Measurements from ENCODE around the gene BPGM. TPM values are rescaled to one million over a fixed set of nuclear protein-coding genes. Genes with fewer than 3 reads are reported as not detected.

The BPGM gene
- total and polyA plus RNA-seq, 2 experiments from 2014 or later: 16.9 TPM

DNA sequence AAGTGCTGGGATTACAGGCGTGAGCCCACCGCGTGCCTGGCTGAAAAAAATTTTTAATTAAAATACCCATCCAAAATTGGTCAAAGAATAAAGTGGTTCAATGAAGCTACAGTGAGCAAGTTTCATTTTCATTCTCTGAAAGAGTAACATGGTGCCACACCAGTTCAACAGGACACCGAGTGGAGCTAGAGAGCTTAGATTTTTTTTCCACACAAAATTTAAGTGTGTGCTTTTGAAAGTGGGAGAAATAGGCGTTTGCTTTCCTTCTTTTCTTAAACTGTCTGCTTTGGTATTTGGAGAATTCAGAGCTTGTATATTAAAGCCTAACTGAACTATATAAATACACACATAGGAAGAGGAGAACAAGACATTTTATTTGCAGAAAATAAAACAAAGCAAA is 43.4 kb downstream of the BPGM start:
- no peaks in the 10 kb centered on the region for H3K79me2 ChIP-seq (replicated peaks; ENCODE audit: insufficient read depth)
- DNase-seq (ENCODE audit: low spot score): no peak
- Mint-ChIP-seq H3K4me3 (no peak overlapping the region), H3K36me3 (ENCODE audit: low read depth) (no peaks in the 10 kb centered on the region), H3K27me3 (ENCODE audit: insufficient read depth, low read depth, poor library complexity) (peaks cover 3% of the 10 kb centered on the region), H3K4me1 (peaks cover 3% of the 10 kb centered on the region; the same call in 2 of the 3 replicates), H3K9me3 (no peaks in the 10 kb centered on the region), H3K27ac (no peak overlapping the region)
- no peak overlapping the region for H3K27ac ChIP-seq (ENCODE audit: low read depth)
- no peaks in the 10 kb centered on the region for H4K20me1 ChIP-seq (replicated peaks; ENCODE audit: insufficient read depth)
- TF ChIP-seq STAT1 (IDR thresholded peaks at IDR 0.05; ENCODE audit: unreplicated experiment): no peak
- no peak for TF ChIP-seq NANOG (IDR thresholded peaks at IDR 0.05; ENCODE audit: borderline replicate concordance)
- TF ChIP-seq, protein P1, sequence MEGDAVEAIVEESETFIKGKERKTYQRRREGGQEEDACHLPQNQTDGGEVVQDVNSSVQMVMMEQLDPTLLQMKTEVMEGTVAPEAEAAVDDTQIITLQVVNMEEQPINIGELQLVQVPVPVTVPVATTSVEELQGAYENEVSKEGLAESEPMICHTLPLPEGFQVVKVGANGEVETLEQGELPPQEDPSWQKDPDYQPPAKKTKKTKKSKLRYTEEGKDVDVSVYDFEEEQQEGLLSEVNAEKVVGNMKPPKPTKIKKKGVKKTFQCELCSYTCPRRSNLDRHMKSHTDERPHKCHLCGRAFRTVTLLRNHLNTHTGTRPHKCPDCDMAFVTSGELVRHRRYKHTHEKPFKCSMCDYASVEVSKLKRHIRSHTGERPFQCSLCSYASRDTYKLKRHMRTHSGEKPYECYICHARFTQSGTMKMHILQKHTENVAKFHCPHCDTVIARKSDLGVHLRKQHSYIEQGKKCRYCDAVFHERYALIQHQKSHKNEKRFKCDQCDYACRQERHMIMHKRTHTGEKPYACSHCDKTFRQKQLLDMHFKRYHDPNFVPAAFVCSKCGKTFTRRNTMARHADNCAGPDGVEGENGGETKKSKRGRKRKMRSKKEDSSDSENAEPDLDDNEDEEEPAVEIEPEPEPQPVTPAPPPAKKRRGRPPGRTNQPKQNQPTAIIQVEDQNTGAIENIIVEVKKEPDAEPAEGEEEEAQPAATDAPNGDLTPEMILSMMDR (conservative IDR thresholded peaks at IDR 0.05; ENCODE audit: low read depth in 2 of 2): peak; percentile 38 to 52
- no peak overlapping the region for H2AFZ ChIP-seq
- H3K4me1 ChIP-seq (ENCODE audit: insufficient read depth): no peaks in the 10 kb centered on the region
- no peaks in the 10 kb centered on the region for H3K9me2 ChIP-seq (ENCODE audit: insufficient read depth)
- ATAC-seq: no peak
- H3F3A ChIP-seq (replicated peaks; ENCODE audit: low read depth): no peaks in the 10 kb centered on the region
- no peaks in the 10 kb centered on the region for H3K36me3 ChIP-seq (ENCODE audit: insufficient read depth)
- no peak overlapping the region for H3K4me3 ChIP-seq
- no peak overlapping the region for H3K4me2 ChIP-seq
- H3K27me3 ChIP-seq (ENCODE audit: insufficient read depth): no peaks in the 10 kb centered on the region

DNA sequence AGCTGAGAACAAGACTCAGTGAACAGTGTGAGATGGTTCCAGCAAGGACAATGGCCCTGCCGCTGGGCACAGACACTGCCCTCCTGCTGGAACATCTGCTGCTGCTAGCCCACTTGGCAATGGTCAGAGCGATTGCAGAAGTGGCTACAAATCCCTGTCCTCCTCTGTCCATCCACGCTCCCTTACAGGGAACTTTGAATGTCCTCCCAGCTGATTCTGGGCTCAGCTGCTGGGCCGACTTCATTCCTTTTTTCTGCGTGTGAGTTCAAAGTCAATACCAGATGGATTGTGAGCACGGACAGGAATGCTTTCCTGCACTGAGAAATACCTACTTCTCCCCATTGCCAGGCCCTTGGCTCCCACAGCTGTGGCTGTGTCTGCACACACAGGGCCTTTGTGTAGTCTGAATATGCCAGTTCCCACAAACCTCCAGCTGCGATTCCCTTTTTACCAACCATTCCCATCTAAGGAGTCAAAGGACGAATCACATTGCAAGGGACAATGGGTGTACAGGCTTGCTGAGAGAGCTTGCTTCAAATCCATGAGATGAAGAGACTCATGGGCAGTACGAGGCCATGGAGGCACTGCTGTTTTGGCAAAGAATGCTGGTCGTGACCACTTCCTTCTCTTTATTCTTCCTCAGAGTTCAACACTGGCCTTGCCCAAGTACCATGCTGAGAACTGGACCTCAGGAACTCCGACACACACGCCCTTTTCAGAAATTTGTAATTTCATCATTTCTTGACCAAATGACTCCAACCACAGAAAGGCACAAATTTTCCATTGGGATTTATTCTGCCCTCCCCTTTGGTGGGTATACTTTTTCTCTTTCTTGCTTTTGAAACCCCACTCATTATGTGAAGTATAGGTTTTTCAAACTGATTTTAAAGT is 44.2 kb downstream of the BPGM start:
- Mint-ChIP-seq H3K27ac (no peak overlapping the region), H3K4me1 (peaks cover 3% of the 10 kb centered on the region; the same call in 2 of the 3 replicates), H3K4me3 (no peak overlapping the region), H3K27me3 (ENCODE audit: insufficient read depth, low read depth, poor library complexity) (peaks cover 3% of the 10 kb centered on the region), H3K9me3 (no peaks in the 10 kb centered on the region), H3K36me3 (ENCODE audit: low read depth) (no peaks in the 10 kb centered on the region)
- Histone ChIP-seq H3K27me3 (ENCODE audit: insufficient read depth) (no peaks in the 10 kb centered on the region), H2AFZ (no peak overlapping the region), H3K4me2 (no peak overlapping the region), H3F3A (replicated peaks; ENCODE audit: low read depth) (no peaks in the 10 kb centered on the region), H3K27ac (ENCODE audit: low read depth) (no peak overlapping the region), H3K4me1 (ENCODE audit: insufficient read depth) (no peaks in the 10 kb centered on the region), H3K36me3 (ENCODE audit: insufficient read depth) (no peaks in the 10 kb centered on the region), H3K9me2 (ENCODE audit: insufficient read depth) (no peaks in the 10 kb centered on the region), H4K20me1 (replicated peaks; ENCODE audit: insufficient read depth) (no peaks in the 10 kb centered on the region), H3K79me2 (replicated peaks; ENCODE audit: insufficient read depth) (no peaks in the 10 kb centered on the region), H3K4me3 (no peak overlapping the region)
- no peak for ATAC-seq
- no peak for DNase-seq (ENCODE audit: low spot score)
- TF ChIP-seq STAT1 (IDR thresholded peaks at IDR 0.05; ENCODE audit: unreplicated experiment) (no peak), ZNF331 (CRISPR knock-in tag; IDR thresholded peaks at IDR 0.05; ENCODE audit: low read depth) (no peak), JUNB (IDR thresholded peaks at IDR 0.05; ENCODE audit: unreplicated experiment) (no peak), CREB1 (CRISPR knock-in tag; IDR thresholded peaks at IDR 0.05; ENCODE audit: low read depth) (no peak), EZH2phosphoT487 (IDR thresholded peaks at IDR 0.05; ENCODE audit: unreplicated experiment) (no peak), EZH2 (IDR thresholded peaks at IDR 0.05; ENCODE audit: low read depth, unreplicated experiment) (no peak), NANOG (IDR thresholded peaks at IDR 0.05; ENCODE audit: borderline replicate concordance) (no peak)
- TF ChIP-seq, protein P2, sequence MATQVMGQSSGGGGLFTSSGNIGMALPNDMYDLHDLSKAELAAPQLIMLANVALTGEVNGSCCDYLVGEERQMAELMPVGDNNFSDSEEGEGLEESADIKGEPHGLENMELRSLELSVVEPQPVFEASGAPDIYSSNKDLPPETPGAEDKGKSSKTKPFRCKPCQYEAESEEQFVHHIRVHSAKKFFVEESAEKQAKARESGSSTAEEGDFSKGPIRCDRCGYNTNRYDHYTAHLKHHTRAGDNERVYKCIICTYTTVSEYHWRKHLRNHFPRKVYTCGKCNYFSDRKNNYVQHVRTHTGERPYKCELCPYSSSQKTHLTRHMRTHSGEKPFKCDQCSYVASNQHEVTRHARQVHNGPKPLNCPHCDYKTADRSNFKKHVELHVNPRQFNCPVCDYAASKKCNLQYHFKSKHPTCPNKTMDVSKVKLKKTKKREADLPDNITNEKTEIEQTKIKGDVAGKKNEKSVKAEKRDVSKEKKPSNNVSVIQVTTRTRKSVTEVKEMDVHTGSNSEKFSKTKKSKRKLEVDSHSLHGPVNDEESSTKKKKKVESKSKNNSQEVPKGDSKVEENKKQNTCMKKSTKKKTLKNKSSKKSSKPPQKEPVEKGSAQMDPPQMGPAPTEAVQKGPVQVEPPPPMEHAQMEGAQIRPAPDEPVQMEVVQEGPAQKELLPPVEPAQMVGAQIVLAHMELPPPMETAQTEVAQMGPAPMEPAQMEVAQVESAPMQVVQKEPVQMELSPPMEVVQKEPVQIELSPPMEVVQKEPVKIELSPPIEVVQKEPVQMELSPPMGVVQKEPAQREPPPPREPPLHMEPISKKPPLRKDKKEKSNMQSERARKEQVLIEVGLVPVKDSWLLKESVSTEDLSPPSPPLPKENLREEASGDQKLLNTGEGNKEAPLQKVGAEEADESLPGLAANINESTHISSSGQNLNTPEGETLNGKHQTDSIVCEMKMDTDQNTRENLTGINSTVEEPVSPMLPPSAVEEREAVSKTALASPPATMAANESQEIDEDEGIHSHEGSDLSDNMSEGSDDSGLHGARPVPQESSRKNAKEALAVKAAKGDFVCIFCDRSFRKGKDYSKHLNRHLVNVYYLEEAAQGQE (IDR thresholded peaks at IDR 0.05; ENCODE audit: unreplicated experiment): no peak
